Erythroblast (primary cell): Measurements from ENCODE around the gene GFRA3.

Experiments
- GATA1 ChIP-seq: IDR thresholded peaks from 2 replicates; pipeline ENCODE4 v1.6.1; 2011; ENCODE audit warnings: low read depth, mild to moderate bottlenecking, control low read depth, low read length, moderate library complexity
- POLR2A ChIP-seq: IDR thresholded peaks from 2 replicates; pipeline ENCODE4 v1.6.1; 2011; ENCODE audit warnings: mild to moderate bottlenecking, low read length

DNA sequence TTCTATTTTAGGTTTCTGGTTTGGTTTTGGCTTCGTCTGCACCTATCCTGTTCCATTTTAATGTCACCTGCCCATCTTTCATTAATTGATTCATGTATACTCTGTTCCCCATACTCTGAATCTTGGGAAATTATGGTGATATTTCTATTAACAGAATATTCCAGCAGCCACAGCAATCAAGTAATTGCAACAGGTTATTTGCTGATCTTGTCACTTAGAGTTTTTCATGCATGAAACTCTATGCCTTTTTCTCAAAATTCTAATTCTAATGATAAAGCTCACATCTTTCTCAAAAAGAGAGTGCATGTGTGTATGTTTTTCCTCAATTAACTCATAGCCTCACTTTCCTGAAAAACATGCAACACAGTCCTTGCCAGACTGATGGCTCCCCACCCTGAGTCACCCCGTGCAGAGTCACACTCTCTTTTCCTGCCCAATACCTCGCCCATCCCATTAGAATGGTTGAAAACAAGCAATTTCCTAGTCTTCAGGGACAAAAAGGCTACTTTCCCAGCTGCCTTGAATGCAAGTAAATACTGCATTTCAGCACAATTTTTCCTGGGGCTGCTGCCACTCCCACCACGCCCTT, 15.6 kb downstream of the GFRA3 start:
- no peak for TF ChIP-seq POLR2A
- no peak for TF ChIP-seq GATA1
